Kidney (tissue), 14 donors: Measurements from ENCODE around the gene NLGN4Y. TPM values are rescaled to one million over a fixed set of nuclear protein-coding genes. Genes with fewer than 3 reads are reported as not detected.

Source experiments
- DNase-seq, 5 donors: peaks; one replicate each; pipeline ENCODE4 v3.0.0-alpha.2; 2013 to 2020
- FAIRE-seq: peaks from 2 replicates; lab custom pipeline; 2012; peaks lifted over from hg19 to GRCh38; lab: Jason Lieb, UNC
- H3K27ac ChIP-seq, 2 donors: one replicate each; pipeline ENCODE4 v1.7.0; 2013; ENCODE audit warnings: low read depth in 2 of 2, low read length in 2 of 2, inconsistent platforms in 1 of 2
- H3K27me3 ChIP-seq: one replicate; pipeline ENCODE4 v1.7.1; 2013; ENCODE audit warnings: low read length, inconsistent platforms; ENCODE audit not compliant: control insufficient read depth, insufficient read depth
- H3K36me3 ChIP-seq, 3 donors: one replicate each; pipeline versions ENCODE4 v1.7.0 to v1.7.1; 2013; ENCODE audit warnings: low read length in 3 of 3, control low read depth in 1 of 3, inconsistent platforms in 1 of 3; ENCODE audit not compliant: insufficient read depth in 3 of 3, control insufficient read depth in 2 of 3
- H3K4me1 ChIP-seq, 3 donors: one replicate each; pipeline versions ENCODE4 v1.7.0 to v1.7.1; 2013; ENCODE audit warnings: low read length in 3 of 3, inconsistent platforms in 1 of 3, low read depth in 1 of 3; ENCODE audit not compliant: control insufficient read depth in 2 of 3, insufficient read depth in 2 of 3
- H3K4me3 ChIP-seq, 3 donors: one replicate each; pipeline versions ENCODE4 v1.7.0 to v1.8.1; 2013; ENCODE audit warnings: low read length in 3 of 3, control low read depth in 1 of 3, inconsistent platforms in 1 of 3
- H3K9ac ChIP-seq, 3 donors: one replicate each; pipeline versions ENCODE4 v1.7.0 to v1.7.1; 2013; ENCODE audit warnings: low read length in 3 of 3, control low read depth in 1 of 3, inconsistent platforms in 1 of 3
- H3K9me3 ChIP-seq, 3 donors: one replicate each; pipeline versions ENCODE4 v1.7.0 to v1.7.1; 2013; ENCODE audit warnings: low read length in 3 of 3, control low read depth in 1 of 3, inconsistent platforms in 1 of 3; ENCODE audit not compliant: control insufficient read depth in 2 of 3, insufficient read depth in 1 of 3
- CTCF ChIP-seq: IDR thresholded peaks from 3 replicates; pipeline ENCODE4 v1.5.1; 2012; ENCODE audit warnings: mild to moderate bottlenecking, moderate library complexity, borderline replicate concordance; ENCODE audit not compliant: insufficient read depth; ENCODE audit errors: extremely low read depth
- intact Hi-C: fragments of 100-400 bp; cut with DNase I; formaldehyde crosslinking; loops from one replicate; pipeline ENCODE4 v1.11.1; 2022
- polyA plus RNA-seq: library from polyadenylated mRNA; stranded (reverse); fragments of 350-450 nt; fragmentation: Illumina TruSeq; extraction: RNeasy Lipid Tissue Mini Kit (QIAGEN cat#74804); gene quantifications from one replicate; pipeline ENCODE4 v1.2.3, GENCODE V29; 2014; ENCODE audit warnings: low read depth, low replicate concordance; ENCODE audit not compliant: insufficient read depth
- total RNA-seq: library from RNA; stranded (reverse); fragmentation: NEBNext Ultra II Directional; extraction: Animal tissue kit (Norgen Biotek cat#: 25700); gene quantifications from one replicate; pipeline ENCODE4 v1.2.1, GENCODE V29; 2021
- donor health status: control.
- donor health status: control.
- donor health status: control.
- donor health status: control.
- donor health status: control.
- donor health status: DM: yes; HTN: yes; CAD: no.
- donor health status: Normal renal cell carcinoma (clear cell type).

The NLGN4Y gene
- total and polyA plus RNA-seq, 2 donors from 2014 or later, result 3.7 TPM; not detected in 1

- H3K4me1 ChIP-seq, result no peaks in the 10 kb centered on the region
- no peak for TF ChIP-seq CTCF
- no peak overlapping the region for H3K27ac ChIP-seq
- no peak overlapping the region for H3K9ac ChIP-seq
- H3K27me3 ChIP-seq, result no peaks in the 10 kb centered on the region
- H3K4me3 ChIP-seq, result no peak overlapping the region
- DNase-seq (no peak), FAIRE-seq (no peak)
- intact Hi-C loops, result no loop called here
- H3K9me3 ChIP-seq, result no peaks in the 10 kb centered on the region
- no peaks in the 10 kb centered on the region for H3K36me3 ChIP-seq
Measured at GRCh38 chrY:14804041-14804440, 279.7 kb downstream of the NLGN4Y start.

GRCh38 chrY:14818452-14818851, 294.1 kb downstream of the NLGN4Y start:
- H3K9ac ChIP-seq, result no peak overlapping the region
- no peak overlapping the region for H3K27ac ChIP-seq
- TF ChIP-seq CTCF, result no peak
- DNase-seq (no peak), FAIRE-seq (no peak)
- intact Hi-C loops, result no loop called here
- no peaks in the 10 kb centered on the region for H3K4me1 ChIP-seq
- H3K9me3 ChIP-seq, result no peaks in the 10 kb centered on the region
- no peaks in the 10 kb centered on the region for H3K27me3 ChIP-seq
- no peaks in the 10 kb centered on the region for H3K36me3 ChIP-seq
- H3K4me3 ChIP-seq, result no peak overlapping the region

- no peak for FAIRE-seq
- H3K27me3 ChIP-seq, result no peaks in the 10 kb centered on the region
- intact Hi-C loops, result no loop called here
- H3K9me3 ChIP-seq, result no peaks in the 10 kb centered on the region
- no peaks in the 10 kb centered on the region for H3K36me3 ChIP-seq
- no peaks in the 10 kb centered on the region for H3K4me1 ChIP-seq
- H3K4me3 ChIP-seq, result no peak overlapping the region
- H3K27ac ChIP-seq, result no peak overlapping the region
- no peak for DNase-seq
- no peak for TF ChIP-seq CTCF
- H3K9ac ChIP-seq, result no peak overlapping the region
Measured at GRCh38 chrY:14822201-14822600, 297.9 kb downstream of the NLGN4Y start.

- TF ChIP-seq CTCF, result no peak
- no peak for FAIRE-seq
- no peak overlapping the region for H3K27ac ChIP-seq
- H3K4me3 ChIP-seq, result no peak overlapping the region
- no peak for DNase-seq
- H3K9ac ChIP-seq, result no peak overlapping the region
- H3K27me3 ChIP-seq, result no peaks in the 10 kb centered on the region
- no peaks in the 10 kb centered on the region for H3K36me3 ChIP-seq
- H3K4me1 ChIP-seq, result no peaks in the 10 kb centered on the region
- no peaks in the 10 kb centered on the region for H3K9me3 ChIP-seq
- intact Hi-C loops, result no loop called here
Measured at GRCh38 chrY:14822906-14823305, 298.6 kb downstream of the NLGN4Y start.
